Measurements from ENCODE around the gene CNRIP1.
A peak's percentile ranks its signal among the peaks of the same experiment; 100 is the strongest.

CNRIP1 gene

DNA sequence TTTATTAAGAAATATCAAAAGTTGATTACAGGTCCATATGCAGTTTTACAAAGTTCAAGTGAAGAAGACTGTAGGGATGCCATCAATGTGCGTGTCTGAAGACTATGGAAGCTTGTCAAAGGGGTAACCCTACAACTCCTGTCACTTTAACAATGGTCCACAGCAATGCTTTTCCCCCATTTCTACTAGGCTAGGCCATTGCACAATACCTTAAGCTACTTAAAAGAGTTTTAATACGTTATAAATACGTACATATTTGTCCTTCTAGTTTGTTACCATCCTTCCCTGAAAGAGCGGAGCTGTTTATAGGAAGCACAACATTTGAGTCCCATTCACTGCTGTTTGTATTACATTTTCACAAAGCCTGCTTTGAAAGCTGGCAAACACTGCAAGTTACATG lies 26.7 kb downstream of the CNRIP1 start:
- CTCF ChIA-PET = interaction anchor here (0.8 to 4.9 kb wide), 11 partner anchors 9 to 261 kb away, joined by 3 to 28 read pairs (median 4); no protein-coding TSS in a partner anchor
- Mint-ChIP-seq H3K4me3 (no peak overlapping the region), H3K4me1 (no peaks in the 10 kb centered on the region), H3K27me3 (peaks cover 10% of the 10 kb centered on the region), H3K36me3 (no peaks in the 10 kb centered on the region), H3K27ac (no peak overlapping the region), H3K9me3 (no peaks in the 10 kb centered on the region)
- no peak for DNase-seq

- CTCF ChIA-PET = interaction anchor here (0.7 to 4.9 kb wide), 17 partner anchors 8 to 253 kb away, joined by 3 to 28 read pairs (median 4); no protein-coding TSS in a partner anchor
- Mint-ChIP-seq H3K4me1 (no peaks in the 10 kb centered on the region), H3K27ac (no peak overlapping the region), H3K36me3 (no peaks in the 10 kb centered on the region), H3K27me3 (peaks cover 17% of the 10 kb centered on the region), H3K9me3 (no peaks in the 10 kb centered on the region), H3K4me3 (no peak overlapping the region)
- DNase-seq = peak; percentile 33
Measured at GRCh38 chr2:68292108-68292710, 27.5 kb downstream of the CNRIP1 start.

- no peak overlapping the region for H3K27ac Mint-ChIP-seq
- CTCF ChIA-PET = interaction anchor here (0.7 to 4.9 kb wide), 10 partner anchors 7 to 252 kb away, joined by 3 to 28 read pairs (median 4); no protein-coding TSS in a partner anchor
- no peaks in the 10 kb centered on the region for H3K36me3 Mint-ChIP-seq
- DNase-seq = no peak
- no peak overlapping the region for H3K4me3 Mint-ChIP-seq
- peaks cover 21% of the 10 kb centered on the region for H3K27me3 Mint-ChIP-seq
- no peaks in the 10 kb centered on the region for H3K4me1 Mint-ChIP-seq
- no peaks in the 10 kb centered on the region for H3K9me3 Mint-ChIP-seq
Measured at GRCh38 chr2:68291314-68291713, 28.4 kb downstream of the CNRIP1 start.

DNA sequence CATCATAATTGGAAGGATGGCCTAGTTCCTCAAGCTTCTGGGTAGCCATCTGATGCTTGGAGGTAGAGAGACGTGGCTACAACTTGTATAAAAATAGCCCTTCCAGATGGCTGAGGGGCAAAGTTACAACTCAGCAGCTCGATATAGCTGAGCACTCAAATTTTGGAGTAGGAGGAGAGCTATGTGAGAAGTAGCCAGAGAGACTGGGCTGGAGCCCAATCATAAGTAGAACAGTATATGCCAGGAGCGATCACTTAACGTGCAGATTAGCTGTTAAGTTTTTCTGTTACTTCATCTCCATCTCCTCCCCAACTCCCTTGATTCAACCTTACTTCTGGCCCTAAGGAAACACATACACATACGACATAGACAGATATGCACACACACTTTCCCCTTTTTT lies 28.8 kb downstream of the CNRIP1 start:
- no peak for DNase-seq

DNA sequence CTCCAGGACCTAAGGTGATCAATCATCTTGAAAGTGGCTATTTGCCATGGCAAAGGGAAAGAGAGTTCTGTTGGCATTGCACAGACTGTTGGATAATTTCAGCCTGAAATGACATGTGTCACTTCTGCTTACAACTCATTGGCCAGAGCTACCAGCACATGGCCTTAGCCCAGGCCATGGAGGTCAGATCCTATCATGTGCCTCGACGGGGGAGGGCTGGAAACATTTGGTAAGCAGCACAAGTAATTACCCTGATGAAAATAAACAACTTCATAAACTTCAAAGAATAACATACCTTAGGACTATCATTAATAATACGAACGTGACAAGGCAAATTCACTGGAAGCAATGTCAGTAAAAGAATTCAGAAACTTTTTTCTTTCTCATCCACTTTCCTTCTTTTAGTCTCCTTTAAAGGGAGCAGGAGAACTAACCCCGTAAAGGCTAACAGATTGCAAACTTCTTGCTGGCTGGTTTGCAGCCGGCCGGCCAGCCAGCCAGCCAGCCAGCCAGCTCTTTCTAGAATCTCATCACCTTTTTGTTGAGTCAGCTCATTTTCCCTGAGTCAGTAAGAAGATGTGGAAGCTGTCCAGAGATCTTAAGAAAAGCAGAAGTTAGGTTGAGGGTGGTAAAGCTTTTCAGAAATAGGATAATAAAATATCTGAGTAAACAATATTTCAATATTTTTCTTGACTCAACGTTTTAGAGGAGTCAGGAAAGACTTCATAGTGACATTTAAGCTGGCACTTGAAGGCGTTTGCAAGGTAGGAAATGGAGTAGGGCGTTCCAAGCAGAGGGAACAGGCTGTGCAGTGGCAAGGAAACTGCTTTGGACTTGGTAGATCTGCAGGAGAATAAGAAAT lies 31.9 kb downstream of the CNRIP1 start:
- Mint-ChIP-seq H3K4me3 (no peak overlapping the region), H3K36me3 (no peaks in the 10 kb centered on the region), H3K27ac (no peak overlapping the region), H3K27me3 (peaks cover 26% of the 10 kb centered on the region), H3K4me1 (no peaks in the 10 kb centered on the region), H3K9me3 (no peaks in the 10 kb centered on the region)
- CTCF ChIA-PET = interaction anchor here (2.5 kb wide), 1 partner anchor 166 kb away, joined by 6 read pairs; no protein-coding TSS in a partner anchor
- DNase-seq = no peak

More for the DNA sequence above, 28.8 kb downstream of the CNRIP1 start:
- peaks cover 21% of the 10 kb centered on the region for H3K27me3 Mint-ChIP-seq
- no peaks in the 10 kb centered on the region for H3K4me1 Mint-ChIP-seq
- no peaks in the 10 kb centered on the region for H3K9me3 Mint-ChIP-seq
- H3K27ac Mint-ChIP-seq = no peak overlapping the region
- H3K36me3 Mint-ChIP-seq = no peaks in the 10 kb centered on the region
- no peak overlapping the region for H3K4me3 Mint-ChIP-seq
- CTCF ChIA-PET = interaction anchor here (0.7 to 4.9 kb wide), 5 partner anchors 7 to 169 kb away, joined by 4 to 28 read pairs (median 5); no protein-coding TSS in a partner anchor

DNA sequence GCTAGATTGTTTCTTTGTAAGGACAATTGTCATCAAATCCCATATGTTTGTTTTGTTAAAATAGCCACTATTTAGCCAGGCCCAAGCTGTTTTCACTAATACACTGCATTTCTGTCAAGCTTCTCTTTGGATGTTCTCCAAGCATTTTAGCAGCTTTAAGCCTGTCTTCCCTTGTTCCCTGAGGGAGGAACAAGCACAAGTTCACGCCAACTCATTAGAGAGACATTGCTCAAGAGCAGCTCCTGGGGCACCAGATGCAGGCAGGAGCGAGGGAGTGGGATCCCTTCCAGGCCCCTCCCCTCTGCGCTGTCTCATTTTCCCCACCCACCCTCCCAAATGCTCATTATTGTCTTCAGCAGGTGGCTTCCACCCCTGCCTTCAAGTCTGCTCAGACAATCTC lies 34.9 kb downstream of the CNRIP1 start:
- no peak overlapping the region for H3K4me3 Mint-ChIP-seq
- H3K27me3 Mint-ChIP-seq = peaks cover 35% of the 10 kb centered on the region
- H3K36me3 Mint-ChIP-seq = no peaks in the 10 kb centered on the region
- no peaks in the 10 kb centered on the region for H3K4me1 Mint-ChIP-seq
- no peak for DNase-seq
- CTCF ChIA-PET = interaction anchor here (0.6 to 5.7 kb wide), 5 partner anchors 8 to 161 kb away, joined by 3 to 82 read pairs (median 4); no protein-coding TSS in a partner anchor
- H3K9me3 Mint-ChIP-seq = no peaks in the 10 kb centered on the region
- H3K27ac Mint-ChIP-seq = no peak overlapping the region

DNA sequence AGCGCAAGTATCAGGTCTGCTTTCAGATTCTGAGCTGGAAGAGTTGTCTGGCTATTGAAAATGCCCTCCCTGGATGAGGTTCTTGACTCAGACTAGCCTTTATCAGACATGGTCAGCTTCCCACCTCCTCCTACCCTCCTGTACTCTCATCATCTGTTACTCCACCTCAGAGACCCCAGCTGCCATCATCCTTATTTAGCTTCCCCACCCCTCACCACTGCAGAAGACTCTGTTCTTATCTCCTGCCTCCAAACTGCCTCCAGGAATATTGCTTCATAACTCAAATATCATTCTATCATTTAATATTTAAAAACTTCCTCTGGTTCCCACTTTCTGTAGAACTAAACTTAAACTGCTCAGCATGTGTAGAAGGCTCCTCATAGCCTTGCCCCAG lies 36.3 kb downstream of the CNRIP1 start:
- peaks cover 29% of the 10 kb centered on the region for H3K27me3 Mint-ChIP-seq
- no peak overlapping the region for H3K27ac Mint-ChIP-seq
- H3K4me1 Mint-ChIP-seq = no peaks in the 10 kb centered on the region
- no peak overlapping the region for H3K4me3 Mint-ChIP-seq
- H3K9me3 Mint-ChIP-seq = no peaks in the 10 kb centered on the region
- DNase-seq = no peak
- H3K36me3 Mint-ChIP-seq = no peaks in the 10 kb centered on the region
- CTCF ChIA-PET = interaction anchor here (0.6 to 5.7 kb wide), 10 partner anchors 10 to 159 kb away, joined by 3 to 82 read pairs (median 3); partner anchors contain the start of gene PPP3R1

- Mint-ChIP-seq H3K4me3 (no peak overlapping the region), H3K4me1 (no peaks in the 10 kb centered on the region), H3K36me3 (no peaks in the 10 kb centered on the region), H3K27ac (no peak overlapping the region), H3K27me3 (peaks cover 24% of the 10 kb centered on the region), H3K9me3 (no peaks in the 10 kb centered on the region)
- CTCF ChIA-PET = interaction anchor here (0.7 to 5.7 kb wide), 13 partner anchors 10 to 392 kb away, joined by 3 to 82 read pairs (median 3); partner anchors contain the start of genes C1D and PPP3R1
- DNase-seq = peak; percentile 27
Measured at GRCh38 chr2:68282811-68283418, 36.8 kb downstream of the CNRIP1 start.

- Mint-ChIP-seq H3K27me3 (peaks cover 24% of the 10 kb centered on the region), H3K27ac (no peak overlapping the region), H3K4me1 (no peaks in the 10 kb centered on the region), H3K9me3 (no peaks in the 10 kb centered on the region), H3K4me3 (no peak overlapping the region), H3K36me3 (no peaks in the 10 kb centered on the region)
- DNase-seq = no peak
- CTCF ChIA-PET = interaction anchor here (0.8 to 3.9 kb wide), 2 partner anchors 158 to 354 kb away, joined by 3 to 18 read pairs; no protein-coding TSS in a partner anchor
Measured at GRCh38 chr2:68280796-68281195, 39.0 kb downstream of the CNRIP1 start.

- no peak for DNase-seq
- Mint-ChIP-seq H3K4me3 (no peak overlapping the region), H3K4me1 (no peaks in the 10 kb centered on the region), H3K27ac (no peak overlapping the region), H3K27me3 (peaks cover 25% of the 10 kb centered on the region), H3K36me3 (no peaks in the 10 kb centered on the region), H3K9me3 (no peaks in the 10 kb centered on the region)
- CTCF ChIA-PET = interaction anchor here (0.8 to 3.9 kb wide), 2 partner anchors 158 to 354 kb away, joined by 3 to 18 read pairs; no protein-coding TSS in a partner anchor
Measured at GRCh38 chr2:68280348-68280747, 39.4 kb downstream of the CNRIP1 start.

- Mint-ChIP-seq H3K9me3 (no peaks in the 10 kb centered on the region), H3K4me1 (no peaks in the 10 kb centered on the region), H3K27me3 (peaks cover 22% of the 10 kb centered on the region), H3K4me3 (no peak overlapping the region), H3K36me3 (no peaks in the 10 kb centered on the region), H3K27ac (no peak overlapping the region)
- DNase-seq = no peak
- CTCF ChIA-PET = interaction anchor here (3.9 kb wide), 1 partner anchor 157 kb away, joined by 18 read pairs; no protein-coding TSS in a partner anchor
Measured at GRCh38 chr2:68279691-68280090, 40.1 kb downstream of the CNRIP1 start.

- H3K27ac Mint-ChIP-seq = no peak overlapping the region
- no peaks in the 10 kb centered on the region for H3K9me3 Mint-ChIP-seq
- no peak overlapping the region for H3K4me3 Mint-ChIP-seq
- CTCF ChIA-PET = interaction anchor here (3.9 kb wide), 1 partner anchor 156 kb away, joined by 18 read pairs; no protein-coding TSS in a partner anchor
- H3K36me3 Mint-ChIP-seq = no peaks in the 10 kb centered on the region
- DNase-seq = no peak
- H3K27me3 Mint-ChIP-seq = peaks cover 28% of the 10 kb centered on the region
- no peaks in the 10 kb centered on the region for H3K4me1 Mint-ChIP-seq
Measured at GRCh38 chr2:68278169-68278568, 41.6 kb downstream of the CNRIP1 start.

DNA sequence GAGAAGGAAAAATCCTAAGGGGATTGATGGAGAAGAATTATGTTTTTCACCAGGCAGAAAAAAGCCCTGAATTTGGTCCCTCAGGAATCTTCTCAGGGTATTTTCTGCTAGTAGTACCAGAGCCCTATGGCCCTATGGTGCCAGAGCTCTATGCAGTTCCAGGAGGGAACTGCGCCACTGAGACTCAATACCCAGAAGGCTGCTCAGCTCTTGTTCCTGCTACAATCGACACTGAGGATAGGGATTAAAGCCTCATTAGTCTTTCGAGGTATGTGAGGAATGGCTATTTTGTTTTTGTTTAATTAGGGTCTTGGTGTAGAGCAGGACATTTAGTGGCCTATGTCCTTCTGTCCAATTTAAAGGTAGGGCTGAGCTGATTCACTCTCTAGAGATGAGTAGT lies 45.7 kb downstream of the CNRIP1 start:
- DNase-seq = no peak
- H3K27me3 Mint-ChIP-seq = peaks cover 40% of the 10 kb centered on the region
- H3K4me1 Mint-ChIP-seq = no peaks in the 10 kb centered on the region
- CTCF ChIA-PET = interaction anchor here (2.3 kb wide), 1 partner anchor 152 kb away, joined by 9 read pairs; no protein-coding TSS in a partner anchor
- H3K36me3 Mint-ChIP-seq = no peaks in the 10 kb centered on the region
- no peak overlapping the region for H3K27ac Mint-ChIP-seq
- H3K4me3 Mint-ChIP-seq = no peak overlapping the region
- H3K9me3 Mint-ChIP-seq = no peaks in the 10 kb centered on the region

Measured in activated naive CD4-positive, alpha-beta T cell treated with anti-CD3 and anti-CD28 coated beads, Interleukin-2, amount 10 ng/mL, durations not matched to agents 7 days and 5 days (primary cell).